Activated CD4-positive, alpha-beta T cell treated with anti-CD3 and anti-CD28 coated beads, Interleukin-2, amount 10 ng/mL, durations not matched to agents 24 days and 14 days (primary cell): ENCODE measurements around the gene ZNF222. TPM values are rescaled to one million over a fixed set of nuclear protein-coding genes. Genes with fewer than 3 reads are reported as not detected.

Source experiments
- DNase-seq: peaks from one replicate; pipeline ENCODE4 v3.0.0; 2022
- H3K27ac Mint-ChIP-seq: one replicate; pipeline ENCODE4 v1.8.0; 2022; ENCODE audit warnings: mild to moderate bottlenecking, mixed read lengths
- H3K27me3 Mint-ChIP-seq: one replicate; pipeline ENCODE4 v1.8.0; 2022; ENCODE audit warnings: mixed read lengths
- H3K36me3 Mint-ChIP-seq: one replicate; pipeline ENCODE4 v1.8.0; 2022; ENCODE audit warnings: low read depth, mild to moderate bottlenecking, mixed read lengths
- H3K4me1 Mint-ChIP-seq: one replicate; pipeline ENCODE4 v1.8.0; 2021; ENCODE audit warnings: mixed read lengths
- H3K4me3 Mint-ChIP-seq: one replicate; pipeline ENCODE4 v1.8.0; 2022; ENCODE audit warnings: mild to moderate bottlenecking, moderate library complexity, mixed read lengths
- H3K9me3 Mint-ChIP-seq: one replicate; pipeline ENCODE4 v1.8.0; 2021; ENCODE audit warnings: mixed read lengths
- intact Hi-C: fragments of 100-400 bp; cut with micrococcal nuclease; formaldehyde crosslinking; loops from one replicate; pipeline ENCODE4 v1.15.1; 2023
- total RNA-seq: library from RNA; stranded (reverse); gene quantifications from 2 replicates; pipeline ENCODE4 v1.2.3, GENCODE V29; 2022

Gene ZNF222
- total RNA-seq, 1 donor from 2014 or later: 1.1 TPM

DNA sequence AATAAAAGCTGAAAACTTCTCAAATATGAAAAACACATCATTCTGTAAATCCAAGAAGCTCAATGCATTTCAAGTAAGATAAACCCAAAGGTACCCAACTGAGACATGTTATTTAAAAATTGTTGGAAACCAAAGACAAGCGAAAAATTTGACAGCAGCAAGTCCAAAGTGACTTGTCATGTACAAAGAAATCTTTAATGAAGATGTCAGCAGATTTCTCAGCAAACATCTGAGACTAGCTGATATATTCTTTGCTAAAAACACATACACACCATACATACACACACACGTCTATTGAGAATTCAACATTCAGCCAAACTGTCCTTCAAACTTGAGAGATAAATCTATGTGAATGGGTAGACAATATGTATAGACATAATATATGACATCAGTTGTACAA is 5.7 kb upstream of the ZNF222 start:
- Mint-ChIP-seq H3K36me3 (no peaks in the 10 kb centered on the region), H3K27me3 (no peaks in the 10 kb centered on the region), H3K4me1 (no peaks in the 10 kb centered on the region), H3K27ac (no peak overlapping the region), H3K9me3 (peaks cover 43% of the 10 kb centered on the region), H3K4me3 (no peak overlapping the region)
- intact Hi-C loops: no loop called here
- DNase-seq: no peak

DNA sequence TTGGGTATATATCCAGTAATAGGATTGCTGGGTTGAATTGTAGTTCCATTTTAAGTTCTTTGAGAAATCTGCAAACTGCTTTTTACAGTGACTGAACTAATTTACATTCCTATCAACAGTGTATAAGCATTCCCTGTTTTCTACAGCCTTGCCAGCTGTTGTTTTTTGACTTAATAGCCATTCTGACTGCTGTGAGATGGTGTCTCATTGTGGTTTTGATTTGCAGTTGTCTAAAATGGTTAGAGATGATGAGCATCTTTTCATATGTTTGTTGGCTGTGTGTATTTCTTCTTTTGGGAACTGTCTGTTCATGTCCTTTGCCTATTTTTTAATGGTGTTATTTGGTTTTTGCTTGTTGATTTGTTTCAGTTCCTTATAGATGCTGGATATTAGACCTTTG is 4.0 kb upstream of the ZNF222 start:
- Mint-ChIP-seq H3K9me3 (peaks cover 50% of the 10 kb centered on the region), H3K36me3 (peaks cover 14% of the 10 kb centered on the region), H3K27ac (no peak overlapping the region), H3K27me3 (no peaks in the 10 kb centered on the region), H3K4me1 (peaks cover 16% of the 10 kb centered on the region), H3K4me3 (no peak overlapping the region)
- no peak for DNase-seq
- intact Hi-C loops: no loop called here

DNA sequence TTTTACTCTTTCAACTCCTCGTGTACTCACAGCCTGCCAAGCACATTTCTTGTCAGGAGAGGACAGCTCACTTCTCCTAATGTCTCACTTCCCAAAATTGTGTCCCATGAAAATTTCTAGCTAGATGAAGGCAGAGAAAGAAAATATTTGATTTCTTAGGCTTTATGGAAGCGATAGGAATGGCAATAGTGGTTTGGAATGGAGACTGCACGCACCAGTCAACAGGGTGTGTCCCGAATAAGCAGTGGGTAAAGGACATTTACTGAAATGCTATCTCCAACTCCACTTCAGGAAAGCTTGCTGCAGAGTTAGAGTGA is 321 bp upstream of the ZNF222 start:
- intact Hi-C loops: loop anchor here (1.0 kb wide), 4 partner anchors 23 to 140 kb away; partner anchors contain the start of genes ZNF155, ZNF225, ZNF226 and ZNF230
- no peak for DNase-seq
- Mint-ChIP-seq H3K4me1 (peaks cover 16% of the 10 kb centered on the region), H3K27ac (no peak overlapping the region), H3K27me3 (no peaks in the 10 kb centered on the region), H3K4me3 (peak overlapping the region; percentile 99), H3K36me3 (peaks cover 46% of the 10 kb centered on the region), H3K9me3 (peaks cover 46% of the 10 kb centered on the region)

DNA sequence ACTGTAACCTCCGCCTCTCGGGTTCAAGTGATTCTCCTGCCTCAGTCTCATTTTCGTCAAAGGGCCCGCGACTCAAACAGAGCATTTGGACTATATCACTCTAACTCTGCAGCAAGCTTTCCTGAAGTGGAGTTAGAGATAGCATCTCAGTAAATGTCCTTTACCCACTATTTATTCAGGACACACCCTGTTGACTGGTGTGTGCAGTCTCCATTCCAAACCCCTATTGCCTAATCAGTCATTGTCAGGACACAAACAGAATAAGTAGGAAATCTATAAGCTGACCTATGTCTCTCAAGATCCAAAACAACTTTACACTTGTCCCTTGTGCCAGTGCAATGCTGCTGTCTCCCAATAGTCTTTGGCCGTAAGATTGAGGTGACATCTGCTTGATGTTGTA is 1.4 kb downstream of the ZNF222 start:
- intact Hi-C loops: no loop called here
- no peak for DNase-seq
- Mint-ChIP-seq H3K27me3 (no peaks in the 10 kb centered on the region), H3K36me3 (peaks cover 62% of the 10 kb centered on the region), H3K4me1 (peaks cover 16% of the 10 kb centered on the region), H3K4me3 (peak overlapping the region; percentile 99), H3K9me3 (peaks cover 43% of the 10 kb centered on the region), H3K27ac (no peak overlapping the region)

DNA sequence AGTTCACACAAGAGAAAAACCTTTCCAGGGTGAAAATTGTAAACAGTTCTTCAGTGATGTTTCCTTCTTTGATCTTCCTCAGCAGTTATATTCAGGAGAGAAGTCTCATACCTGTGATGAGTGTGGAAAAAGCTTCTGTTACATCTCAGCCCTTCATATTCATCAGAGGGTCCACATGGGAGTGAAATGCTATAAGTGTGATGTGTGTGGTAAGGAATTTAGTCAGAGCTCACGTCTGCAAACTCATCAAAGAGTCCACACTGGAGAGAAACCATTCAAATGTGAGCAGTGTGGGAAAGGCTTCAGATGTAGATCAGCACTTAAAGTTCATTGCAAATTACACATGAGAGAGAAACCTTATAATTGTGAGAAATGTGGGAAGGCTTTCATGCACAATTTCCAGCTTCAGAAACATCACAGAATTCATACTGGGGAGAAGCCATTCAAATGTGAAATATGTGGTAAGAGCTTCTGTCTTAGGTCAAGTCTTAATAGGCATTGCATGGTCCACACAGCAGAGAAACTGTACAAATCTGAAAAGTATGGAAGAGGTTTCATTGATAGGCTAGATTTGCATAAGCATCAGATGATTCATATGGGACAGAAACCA is 6.9 kb downstream of the ZNF222 start:
- no peaks in the 10 kb centered on the region for H3K27me3 Mint-ChIP-seq
- H3K9me3 Mint-ChIP-seq: peaks cover 40% of the 10 kb centered on the region
- H3K27ac Mint-ChIP-seq: no peak overlapping the region
- peaks cover 56% of the 10 kb centered on the region for H3K36me3 Mint-ChIP-seq
- H3K4me3 Mint-ChIP-seq: no peak overlapping the region
- intact Hi-C loops: no loop called here
- H3K4me1 Mint-ChIP-seq: no peaks in the 10 kb centered on the region
- DNase-seq: no peak

DNA sequence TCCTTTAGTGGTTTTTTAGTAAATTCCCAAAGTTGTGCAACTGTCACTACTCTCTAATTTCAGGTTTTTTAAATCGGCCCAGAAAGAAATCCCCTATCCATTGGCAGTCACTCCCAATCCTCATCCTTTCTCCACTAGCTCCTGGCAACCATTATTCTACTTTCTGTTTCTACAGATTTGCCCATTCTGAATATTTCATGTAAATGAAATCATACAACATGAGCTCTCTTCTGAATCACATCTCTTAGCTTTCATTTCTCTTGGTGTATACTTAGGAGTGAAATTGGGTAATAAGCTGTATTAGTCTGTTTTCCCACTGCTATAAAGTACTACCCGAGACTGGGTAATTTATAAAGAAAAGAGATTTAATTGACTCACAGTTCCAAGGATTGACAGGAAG is 17.0 kb downstream of the ZNF222 start:
- H3K27me3 Mint-ChIP-seq: no peaks in the 10 kb centered on the region

DNA sequence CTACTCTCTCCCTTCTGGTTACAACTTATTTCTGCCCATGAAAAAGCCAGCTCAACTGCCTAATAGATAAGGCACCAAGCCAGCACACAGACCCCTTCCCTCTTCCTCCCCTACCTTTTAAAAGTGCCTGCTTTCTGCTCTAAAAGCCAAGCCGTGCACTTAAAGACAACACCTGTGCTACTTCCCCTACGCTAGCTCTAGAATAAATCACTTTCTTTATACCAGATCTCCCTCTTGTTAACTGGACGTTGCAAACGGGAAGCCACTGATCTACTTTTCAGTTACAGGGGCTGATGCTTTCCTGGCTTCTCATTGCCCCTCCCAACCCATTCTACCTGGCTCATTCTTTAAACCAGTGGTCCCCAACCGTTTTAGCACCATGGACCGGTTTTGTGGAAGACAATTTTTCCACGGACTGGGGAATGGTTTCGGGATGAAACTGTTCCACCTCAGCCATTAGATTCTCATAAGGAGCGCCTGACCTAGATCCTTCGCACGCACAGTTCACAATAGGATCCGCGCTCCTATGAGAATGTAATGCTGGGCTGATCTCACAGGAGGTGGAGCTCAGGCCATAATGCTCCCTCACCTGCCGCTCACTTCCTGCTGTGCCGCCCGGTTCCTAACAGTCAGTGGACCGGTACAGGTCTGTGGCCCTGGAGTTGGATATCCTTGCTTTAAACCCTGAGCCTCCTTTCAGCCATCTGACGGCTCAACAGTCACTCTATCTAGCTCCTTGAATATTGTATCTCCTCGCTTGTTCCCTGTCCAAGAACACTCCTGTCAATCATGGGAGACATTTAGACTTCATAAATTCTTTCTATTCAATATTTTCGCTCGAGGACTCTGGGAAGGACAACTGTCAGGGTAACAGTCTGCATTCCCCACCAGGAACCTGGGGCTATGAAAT is 25.8 kb downstream of the ZNF222 start:
- peak; percentile 59 for DNase-seq
- Mint-ChIP-seq H3K27me3 (no peaks in the 10 kb centered on the region), H3K4me1 (peaks cover 3% of the 10 kb centered on the region), H3K9me3 (peaks cover 60% of the 10 kb centered on the region), H3K36me3 (peaks cover 8% of the 10 kb centered on the region), H3K27ac (no peak overlapping the region), H3K4me3 (peak overlapping the region; percentile 79)
- intact Hi-C loops: no loop called here

More for the DNA sequence above, 17.0 kb downstream of the ZNF222 start:
- H3K4me3 Mint-ChIP-seq: no peak overlapping the region
- no peak overlapping the region for H3K27ac Mint-ChIP-seq
- no peaks in the 10 kb centered on the region for H3K36me3 Mint-ChIP-seq
- no peaks in the 10 kb centered on the region for H3K4me1 Mint-ChIP-seq
- DNase-seq: no peak
- intact Hi-C loops: no loop called here
- H3K9me3 Mint-ChIP-seq: peaks cover 29% of the 10 kb centered on the region

DNA sequence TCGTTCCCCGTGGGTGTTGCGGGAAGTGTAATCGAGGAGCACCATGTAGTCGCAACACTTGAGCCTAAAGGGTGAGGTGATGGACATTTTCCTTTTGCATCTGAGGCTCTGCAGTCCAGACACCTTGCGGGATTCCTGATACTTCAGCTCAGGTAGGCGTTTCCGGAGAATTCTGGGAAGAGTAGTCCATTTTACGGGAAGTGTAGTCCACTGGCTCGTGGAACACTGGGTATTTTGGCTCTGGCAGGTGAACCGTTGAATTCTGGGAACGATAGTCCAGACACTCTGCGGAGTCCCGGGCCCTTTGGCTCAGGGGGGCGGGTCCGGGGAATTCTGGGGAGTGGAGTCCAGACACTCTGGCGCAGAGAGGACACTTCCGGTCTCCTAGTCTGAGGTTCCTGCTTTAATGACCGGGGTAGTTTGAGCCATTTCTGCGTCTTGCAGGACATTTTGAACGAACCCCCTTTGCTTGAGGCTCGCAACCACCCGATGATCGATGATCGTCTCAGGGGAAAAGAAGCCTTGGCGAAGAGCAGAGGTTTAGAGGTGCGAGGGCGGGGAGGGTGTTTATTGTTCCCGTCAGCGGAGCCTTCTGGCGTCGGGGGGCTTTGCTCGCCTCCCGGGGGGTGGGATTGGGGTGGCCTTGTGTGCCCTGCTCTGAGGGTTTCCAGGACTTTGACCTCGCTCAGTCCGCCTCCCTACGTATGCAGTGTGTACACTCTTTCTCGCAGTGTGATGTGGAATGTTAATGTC is 26.6 kb downstream of the ZNF222 start, which contains the start of gene ZNF223:
TSS of gene ZNF223 (plus strand) at position 387 of the 753 bp plus-strand sequence. CDS start 3,141 bp downstream, outside the sequence.
- Mint-ChIP-seq H3K9me3 (peaks cover 63% of the 10 kb centered on the region), H3K27me3 (no peaks in the 10 kb centered on the region), H3K36me3 (peaks cover 8% of the 10 kb centered on the region), H3K4me3 (peak within 1 kb of the TSS; percentile 79), H3K4me1 (peaks cover 3% of the 10 kb centered on the region), H3K27ac (no peak within 1 kb of the TSS)
- DNase-seq: peak; percentile 63
- intact Hi-C loops: no loop called here

DNA sequence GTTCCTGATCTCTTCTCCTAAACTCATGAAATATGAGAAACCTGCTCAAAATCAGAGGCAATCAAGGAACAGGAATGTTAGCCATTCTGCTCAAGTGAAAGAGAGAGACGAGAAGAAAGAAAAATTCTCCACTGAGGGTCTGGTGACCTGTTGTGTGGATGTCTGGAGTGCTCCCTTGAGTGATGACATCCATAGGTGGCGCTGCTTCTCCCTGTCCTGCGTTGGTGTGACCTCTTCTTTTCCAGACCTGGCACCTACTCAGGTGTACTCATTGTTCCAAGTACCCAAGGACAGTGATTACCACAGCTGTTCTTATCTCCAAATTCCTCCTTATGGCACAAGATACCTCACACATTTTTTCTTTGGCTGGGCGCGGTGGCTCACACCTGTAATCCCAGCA is 30.7 kb downstream of the ZNF222 start:
- Mint-ChIP-seq H3K4me1 (peaks cover 3% of the 10 kb centered on the region), H3K4me3 (no peak overlapping the region), H3K9me3 (peaks cover 52% of the 10 kb centered on the region), H3K27ac (no peak overlapping the region), H3K27me3 (no peaks in the 10 kb centered on the region), H3K36me3 (peaks cover 8% of the 10 kb centered on the region)
- no peak for DNase-seq
- intact Hi-C loops: no loop called here

DNA sequence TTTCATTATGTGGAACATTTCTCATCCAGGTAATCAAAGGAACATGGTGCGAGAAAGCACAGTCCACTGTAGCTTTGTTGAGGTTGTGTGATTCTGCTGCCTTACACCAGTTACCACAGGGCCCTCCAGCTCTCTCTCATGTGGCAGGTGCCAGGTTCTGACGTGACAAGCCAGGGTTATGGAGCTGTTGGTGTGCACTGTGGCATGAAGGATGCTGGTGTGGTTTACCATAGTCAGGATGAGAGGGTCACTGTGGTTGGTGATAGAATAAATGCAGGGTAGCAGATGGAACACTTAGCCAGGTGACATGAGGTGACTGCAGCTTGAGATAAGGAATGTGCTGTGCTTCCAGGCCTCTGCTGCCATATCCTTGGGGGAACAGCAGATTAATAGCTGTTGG is 34.0 kb downstream of the ZNF222 start:
- intact Hi-C loops: no loop called here
- peaks cover 5% of the 10 kb centered on the region for H3K36me3 Mint-ChIP-seq
- peaks cover 35% of the 10 kb centered on the region for H3K9me3 Mint-ChIP-seq
- no peaks in the 10 kb centered on the region for H3K4me1 Mint-ChIP-seq
- H3K27me3 Mint-ChIP-seq: no peaks in the 10 kb centered on the region
- no peak overlapping the region for H3K4me3 Mint-ChIP-seq
- DNase-seq: no peak
- H3K27ac Mint-ChIP-seq: no peak overlapping the region

DNA sequence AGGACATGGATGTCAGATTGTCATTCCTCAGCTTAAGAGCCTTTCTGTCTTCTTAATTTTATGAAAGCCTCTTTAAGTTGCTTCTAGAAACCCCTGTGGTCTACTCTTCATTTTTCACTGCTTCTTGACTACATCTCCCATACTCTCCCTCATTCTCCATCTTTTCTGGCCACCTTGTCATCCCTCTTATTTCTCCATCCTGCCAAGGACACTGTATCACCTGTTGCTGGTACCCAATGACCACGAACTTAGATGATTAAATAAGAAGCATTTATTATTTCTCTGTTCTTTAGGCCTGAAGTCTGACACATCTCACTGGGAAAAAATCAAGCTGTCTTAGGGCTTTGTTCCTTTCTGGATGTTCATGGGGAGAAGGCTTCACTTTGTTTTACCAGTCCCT is 35.9 kb downstream of the ZNF222 start:
- no peak for DNase-seq
- Mint-ChIP-seq H3K9me3 (peaks cover 23% of the 10 kb centered on the region), H3K27me3 (no peaks in the 10 kb centered on the region), H3K36me3 (no peaks in the 10 kb centered on the region), H3K27ac (no peak overlapping the region), H3K4me1 (no peaks in the 10 kb centered on the region), H3K4me3 (no peak overlapping the region)
- intact Hi-C loops: no loop called here

DNA sequence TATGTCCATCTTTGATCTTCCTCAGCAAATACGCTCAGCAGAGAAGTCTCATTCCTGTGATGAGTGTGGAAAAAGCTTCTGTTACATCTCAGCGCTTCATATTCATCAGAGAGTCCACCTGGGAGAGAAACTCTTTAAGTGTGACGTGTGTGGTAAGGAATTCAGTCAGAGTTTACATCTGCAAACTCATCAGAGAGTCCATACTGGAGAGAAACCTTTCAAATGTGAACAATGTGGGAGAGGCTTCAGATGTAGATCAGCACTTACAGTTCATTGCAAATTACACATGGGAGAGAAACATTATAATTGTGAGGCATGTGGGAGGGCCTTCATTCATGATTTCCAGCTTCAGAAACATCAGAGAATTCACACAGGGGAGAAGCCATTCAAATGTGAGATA is 41.1 kb downstream of the ZNF222 start:
- Mint-ChIP-seq H3K27ac (no peak overlapping the region), H3K27me3 (no peaks in the 10 kb centered on the region), H3K4me1 (no peaks in the 10 kb centered on the region), H3K9me3 (peaks cover 34% of the 10 kb centered on the region), H3K36me3 (peaks cover 10% of the 10 kb centered on the region), H3K4me3 (no peak overlapping the region)
- DNase-seq: no peak
- intact Hi-C loops: no loop called here

DNA sequence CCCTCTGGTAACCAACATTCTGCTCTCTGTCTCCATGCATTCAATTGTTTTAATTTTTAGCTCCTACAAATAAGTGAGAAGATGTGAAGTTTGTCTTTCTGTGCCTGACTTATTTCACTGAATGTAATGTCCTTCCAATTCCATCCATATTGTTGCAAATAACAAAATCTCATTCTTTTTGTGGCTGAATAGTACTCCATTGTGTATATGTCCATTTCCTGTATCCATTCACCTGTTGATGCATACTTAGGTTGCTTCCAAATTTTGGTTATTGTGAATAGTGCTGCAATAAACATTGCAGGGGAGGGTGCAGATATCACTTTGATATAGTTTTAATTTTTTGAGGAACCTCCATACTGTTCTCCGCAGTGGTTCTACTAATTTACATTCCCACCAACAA is 44.2 kb downstream of the ZNF222 start:
- intact Hi-C loops: no loop called here
- Mint-ChIP-seq H3K27ac (no peak overlapping the region), H3K36me3 (peaks cover 17% of the 10 kb centered on the region), H3K4me3 (no peak overlapping the region), H3K9me3 (peaks cover 35% of the 10 kb centered on the region), H3K4me1 (peaks cover 13% of the 10 kb centered on the region), H3K27me3 (no peaks in the 10 kb centered on the region)
- no peak for DNase-seq
